ENCODE results near the gene PRRG3. TPM values are rescaled to one million over a fixed set of nuclear protein-coding genes. Genes with fewer than 3 reads are reported as not detected.

Gene PRRG3
- polyA plus RNA-seq, 3 donors, result not detected

DNA sequence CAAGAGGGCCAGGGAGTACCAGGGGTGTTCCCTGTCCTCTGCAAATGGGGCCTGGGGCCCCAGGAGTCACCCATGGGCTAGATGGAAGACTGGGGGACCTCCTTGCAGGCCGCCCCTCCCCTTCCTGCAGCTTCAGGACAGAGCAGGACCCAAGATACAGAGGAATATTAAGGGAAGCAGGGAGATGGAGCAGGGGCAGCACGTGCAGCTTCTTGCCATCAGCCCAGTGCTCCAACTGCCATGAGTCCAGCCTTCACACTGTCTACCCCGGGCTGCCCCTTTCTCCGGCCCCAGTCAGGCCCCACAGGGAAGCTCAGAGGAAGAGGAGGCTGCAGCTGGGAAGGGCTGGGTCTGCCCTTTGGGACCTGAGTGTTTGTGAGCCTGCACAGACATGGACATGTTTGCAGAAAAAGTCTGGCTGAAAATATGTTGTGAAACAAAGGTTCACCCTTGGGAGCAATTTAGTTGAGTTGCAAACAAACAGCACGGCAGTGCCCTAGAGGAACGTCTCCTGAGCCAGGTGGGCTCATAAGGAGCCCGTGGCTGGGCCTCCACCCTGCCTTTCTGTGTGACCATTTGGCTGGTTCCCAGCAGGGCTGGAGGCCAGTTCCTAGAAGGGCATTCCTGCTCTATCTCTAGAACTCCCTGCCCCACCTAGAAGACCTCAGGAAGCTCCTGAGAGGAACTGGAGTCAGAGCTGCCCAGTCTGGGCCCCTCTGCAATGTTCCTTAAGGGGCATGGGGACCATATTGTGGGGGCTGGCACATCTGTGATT lies 29.5 kb downstream of the PRRG3 start:
- DNase-seq, result no peak
- no peaks in the 10 kb centered on the region for H3K79me2 ChIP-seq (ENCODE audit: insufficient read depth, low read length)
- H3K27ac ChIP-seq (ENCODE audit: low read depth in 1 of 2, low read length in 2 of 2), result no peak overlapping the region
- Mint-ChIP-seq H3K4me1 (peaks cover 14% of the 10 kb centered on the region), H3K27me3 (ENCODE audit: low read depth in 3 of 3) (peaks cover 3 to 5% (median 4%) of the 10 kb centered on the region in 3 donors), H3K27ac (no peak overlapping the region), H3K36me3 (no peaks in the 10 kb centered on the region), H3K9me3 (peaks cover 0 to 3% (median 0%) of the 10 kb centered on the region in 7 donors), H3K4me3 (no peak overlapping the region)
- H3K4me1 ChIP-seq (ENCODE audit: control insufficient read depth in 1 of 2, insufficient read depth in 2 of 2, low read length in 2 of 2), result peaks cover 6% of the 10 kb centered on the region in 2 donors
- no peaks in the 10 kb centered on the region for H3K36me3 ChIP-seq (replicated peaks in 1 of 2; ENCODE audit: control insufficient read depth in 1 of 2, insufficient read depth in 2 of 2, low read length in 2 of 2)
- H3K27me3 ChIP-seq (ENCODE audit: control insufficient read depth in 2 of 2, insufficient read depth in 2 of 2, low read length in 2 of 2), result no peaks in the 10 kb centered on the region
- no peak overlapping the region for H2AFZ ChIP-seq (ENCODE audit: insufficient read depth, low read depth, low read length, poor library complexity, severe bottlenecking)
- no peaks in the 10 kb centered on the region for H3K9me3 ChIP-seq (replicated peaks in 1 of 2; ENCODE audit: control insufficient read depth in 1 of 2, insufficient read depth in 1 of 2, low read length in 2 of 2)
- no peaks in the 10 kb centered on the region for H4K20me1 ChIP-seq (ENCODE audit: insufficient read depth, low read length)
- intact Hi-C loops (cut with micrococcal nuclease), result no loop called here
- H3K4me3 ChIP-seq (replicated peaks in 1 of 3; ENCODE audit: low read depth in 2 of 3, low read length in 3 of 3), result no peak overlapping the region
- WGBS (ENCODE audit: insufficient coverage), result 83% methylated on average over 4 of the region's 7 CpGs
- TF ChIP-seq, protein P1, sequence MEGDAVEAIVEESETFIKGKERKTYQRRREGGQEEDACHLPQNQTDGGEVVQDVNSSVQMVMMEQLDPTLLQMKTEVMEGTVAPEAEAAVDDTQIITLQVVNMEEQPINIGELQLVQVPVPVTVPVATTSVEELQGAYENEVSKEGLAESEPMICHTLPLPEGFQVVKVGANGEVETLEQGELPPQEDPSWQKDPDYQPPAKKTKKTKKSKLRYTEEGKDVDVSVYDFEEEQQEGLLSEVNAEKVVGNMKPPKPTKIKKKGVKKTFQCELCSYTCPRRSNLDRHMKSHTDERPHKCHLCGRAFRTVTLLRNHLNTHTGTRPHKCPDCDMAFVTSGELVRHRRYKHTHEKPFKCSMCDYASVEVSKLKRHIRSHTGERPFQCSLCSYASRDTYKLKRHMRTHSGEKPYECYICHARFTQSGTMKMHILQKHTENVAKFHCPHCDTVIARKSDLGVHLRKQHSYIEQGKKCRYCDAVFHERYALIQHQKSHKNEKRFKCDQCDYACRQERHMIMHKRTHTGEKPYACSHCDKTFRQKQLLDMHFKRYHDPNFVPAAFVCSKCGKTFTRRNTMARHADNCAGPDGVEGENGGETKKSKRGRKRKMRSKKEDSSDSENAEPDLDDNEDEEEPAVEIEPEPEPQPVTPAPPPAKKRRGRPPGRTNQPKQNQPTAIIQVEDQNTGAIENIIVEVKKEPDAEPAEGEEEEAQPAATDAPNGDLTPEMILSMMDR (IDR thresholded peaks at IDR 0.05), result no peak
- H3K9ac ChIP-seq (ENCODE audit: insufficient read depth, low read length, poor library complexity, severe bottlenecking), result no peak overlapping the region
- no peak overlapping the region for H3K4me2 ChIP-seq (replicated peaks; ENCODE audit: extremely low read depth, low read length, poor library complexity, severe bottlenecking)

DNA sequence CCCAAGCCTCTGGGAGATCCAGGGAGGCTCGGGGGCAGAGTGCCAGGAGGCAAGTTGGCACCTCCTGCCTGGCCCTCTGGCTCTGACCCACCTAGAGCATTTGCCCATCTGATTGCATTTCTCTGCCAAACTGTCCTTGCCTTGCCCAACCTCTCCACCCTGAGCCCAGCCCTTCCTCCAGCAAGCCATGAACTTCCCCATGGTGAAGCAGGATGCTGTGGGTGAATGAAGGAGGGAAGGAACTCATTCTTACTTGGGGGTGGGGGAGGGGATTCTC lies 30.0 kb downstream of the PRRG3 start:
- Histone ChIP-seq H3K36me3 (replicated peaks in 1 of 2; ENCODE audit: control insufficient read depth in 1 of 2, insufficient read depth in 2 of 2, low read length in 2 of 2) (no peaks in the 10 kb centered on the region), H3K4me2 (replicated peaks; ENCODE audit: extremely low read depth, low read length, poor library complexity, severe bottlenecking) (no peak overlapping the region), H4K20me1 (ENCODE audit: insufficient read depth, low read length) (no peaks in the 10 kb centered on the region), H3K27me3 (ENCODE audit: control insufficient read depth in 2 of 2, insufficient read depth in 2 of 2, low read length in 2 of 2) (no peaks in the 10 kb centered on the region), H3K79me2 (ENCODE audit: insufficient read depth, low read length) (no peaks in the 10 kb centered on the region), H3K4me1 (ENCODE audit: control insufficient read depth in 1 of 2, insufficient read depth in 2 of 2, low read length in 2 of 2) (peaks cover 6% of the 10 kb centered on the region in 2 donors), H3K4me3 (replicated peaks in 1 of 3; ENCODE audit: low read depth in 2 of 3, low read length in 3 of 3) (no peak overlapping the region), H3K9me3 (replicated peaks in 1 of 2; ENCODE audit: control insufficient read depth in 1 of 2, insufficient read depth in 1 of 2, low read length in 2 of 2) (no peaks in the 10 kb centered on the region), H2AFZ (ENCODE audit: insufficient read depth, low read depth, low read length, poor library complexity, severe bottlenecking) (no peak overlapping the region), H3K9ac (ENCODE audit: insufficient read depth, low read length, poor library complexity, severe bottlenecking) (no peak overlapping the region), H3K27ac (ENCODE audit: low read depth in 1 of 2, low read length in 2 of 2) (no peak overlapping the region)
- H3K4me3 Mint-ChIP-seq, result no peak overlapping the region
- peaks cover 0 to 3% (median 0%) of the 10 kb centered on the region in 7 donors for H3K9me3 Mint-ChIP-seq
- TF ChIP-seq, protein P1 (IDR thresholded peaks at IDR 0.05), result no peak
- peaks cover 4 to 7% (median 4%) of the 10 kb centered on the region in 3 donors for H3K27me3 Mint-ChIP-seq (ENCODE audit: low read depth in 3 of 3)
- DNase-seq, result no peak
- no CpG with 5 or more reads among the region's 1 CpG for whole genome bisulfite sequencing (ENCODE audit: insufficient coverage)
- intact Hi-C loops (cut with micrococcal nuclease), result no loop called here
- H3K4me1 Mint-ChIP-seq, result peaks cover 14% of the 10 kb centered on the region
- H3K36me3 Mint-ChIP-seq, result no peaks in the 10 kb centered on the region
- H3K27ac Mint-ChIP-seq, result no peak overlapping the region

All from CD14-positive monocyte (primary cell).